SK-N-MC (cell line): ENCODE results near the gene ZNF142.

Source experiments
- EZH2 ChIP-seq: fragments of 200-600 bp; sonication (generic); IDR thresholded peaks from one replicate; pipeline ENCODE4 v1.6.1; 2017; ENCODE audit warnings: antibody characterized with exemption
- POLR2AphosphoS5 ChIP-seq: IDR thresholded peaks from 2 replicates; pipeline ENCODE4 v1.6.1; 2012; ENCODE audit warnings: mild to moderate bottlenecking, low read depth, low read length, borderline replicate concordance

DNA sequence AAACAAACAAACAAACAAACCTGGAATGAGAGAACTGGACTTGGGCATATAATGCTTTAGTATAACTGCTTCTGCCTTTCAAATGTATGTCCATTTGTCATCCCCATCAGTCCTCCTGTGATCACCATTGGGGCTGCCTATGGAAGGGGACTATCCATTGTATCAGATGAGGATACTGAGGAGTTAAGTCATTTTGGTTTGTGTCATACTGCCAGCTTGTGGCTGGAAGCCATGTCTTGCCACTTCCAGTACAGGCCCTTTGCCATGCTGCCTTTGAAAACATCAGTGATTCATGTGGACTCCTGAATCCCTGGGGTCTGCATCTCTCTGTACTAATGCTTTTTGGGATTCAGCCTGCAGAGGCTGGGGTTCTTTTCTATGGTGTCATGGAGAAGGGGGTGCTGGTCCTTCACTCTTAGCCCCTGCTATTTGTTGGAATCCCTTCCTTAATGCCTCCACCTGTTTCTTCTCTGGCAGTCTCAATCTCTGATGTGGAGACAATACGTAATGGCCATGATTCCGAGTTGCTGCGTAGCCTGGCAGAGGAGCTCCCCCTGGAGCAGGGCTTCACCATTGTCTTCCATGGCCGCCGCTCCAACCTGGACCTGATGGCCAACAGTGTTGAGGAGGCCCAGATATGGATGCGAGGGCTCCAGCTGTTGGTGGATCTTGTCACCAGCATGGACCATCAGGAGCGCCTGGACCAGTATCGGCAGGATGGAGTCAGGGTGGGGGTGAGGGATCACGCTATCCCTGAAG lies 41.1 kb downstream of the ZNF142 start:
- TF ChIP-seq EZH2 = no peak
- TF ChIP-seq POLR2AphosphoS5 = no peak
